H9 (cell line): ENCODE results near the gene CDK17. TPM values are rescaled to one million over a fixed set of nuclear protein-coding genes. Genes with fewer than 3 reads are reported as not detected.

ENCODE experiments used
- DNase-seq: peaks from one replicate; pipeline ENCODE4 v3.0.0-alpha.2; 2017
- H2AFZ ChIP-seq: one replicate; pipeline ENCODE4 v1.6.1; 2013; ENCODE audit warnings: mild to moderate bottlenecking, low read length, control low read depth, moderate library complexity
- H2AK5ac ChIP-seq: 2 replicates; pipeline ENCODE4 v1.6.1; 2013; ENCODE audit warnings: low read length, control low read depth, mixed read lengths; ENCODE audit not compliant: insufficient read length
- H2BK120ac ChIP-seq: one replicate; pipeline ENCODE4 v1.6.1; 2013; ENCODE audit warnings: low read depth, mild to moderate bottlenecking, low read length, control low read depth, inconsistent platforms; ENCODE audit not compliant: poor library complexity, severe bottlenecking
- H2BK12ac ChIP-seq: 2 replicates; pipeline ENCODE4 v1.6.1; 2013; ENCODE audit warnings: low read length, control low read depth, mixed read lengths, low read depth; ENCODE audit not compliant: insufficient read length
- H2BK15ac ChIP-seq: 2 replicates; pipeline ENCODE4 v1.6.1; 2013; ENCODE audit warnings: low read depth, low read length, control low read depth
- H2BK20ac ChIP-seq: one replicate; pipeline ENCODE4 v1.6.1; 2013; ENCODE audit warnings: low read depth, mild to moderate bottlenecking, low read length, control low read depth, inconsistent platforms; ENCODE audit not compliant: poor library complexity, severe bottlenecking
- H2BK5ac ChIP-seq: 2 replicates; pipeline ENCODE4 v1.6.1; 2013; ENCODE audit warnings: low read length, control low read depth, mixed read lengths; ENCODE audit not compliant: insufficient read length
- H3K14ac ChIP-seq: 2 replicates; pipeline ENCODE4 v1.6.1; 2013; ENCODE audit warnings: low read length, control low read depth; ENCODE audit not compliant: insufficient read depth
- H3K18ac ChIP-seq: 2 replicates; pipeline ENCODE4 v1.6.1; 2013; ENCODE audit warnings: low read depth, mild to moderate bottlenecking, mixed read lengths, low read length, control low read depth; ENCODE audit not compliant: insufficient read length
- H3K23ac ChIP-seq: 2 replicates; pipeline ENCODE4 v1.6.1; 2013; ENCODE audit warnings: low read length, control low read depth, mixed read lengths, low read depth; ENCODE audit not compliant: insufficient read length
- H3K23me2 ChIP-seq: 2 replicates; pipeline ENCODE4 v1.6.1; 2013; ENCODE audit warnings: low read depth, mild to moderate bottlenecking, mixed read lengths, low read length, control low read depth; ENCODE audit not compliant: insufficient read length, poor library complexity, severe bottlenecking
- H3K27ac ChIP-seq: 2 replicates; pipeline ENCODE4 v1.5.1; 2013; ENCODE audit warnings: low read length, control low read depth, mixed read lengths, low read depth; ENCODE audit not compliant: insufficient read length
- H3K27me3 ChIP-seq: 2 replicates; pipeline ENCODE4 v1.6.1; 2013; ENCODE audit warnings: low read length, control low read depth, inconsistent platforms; ENCODE audit not compliant: insufficient read depth
- H3K4ac ChIP-seq: 2 replicates; pipeline ENCODE4 v1.6.1; 2013; ENCODE audit warnings: low read depth, mild to moderate bottlenecking, control low read depth, inconsistent platforms, low read length, moderate library complexity
- H3K4me1 ChIP-seq: 2 replicates; pipeline ENCODE4 v1.6.1; 2013; ENCODE audit warnings: low read length, control low read depth, inconsistent platforms; ENCODE audit not compliant: insufficient read depth
- H3K4me2 ChIP-seq: 2 replicates; pipeline ENCODE4 v1.6.1; 2013; ENCODE audit warnings: low read length, control low read depth, mixed read lengths; ENCODE audit not compliant: insufficient read length, insufficient read depth
- H3K56ac ChIP-seq: 2 replicates; pipeline ENCODE4 v1.6.1; 2013; ENCODE audit warnings: low read depth, mild to moderate bottlenecking, mixed read lengths, low read length, control low read depth; ENCODE audit not compliant: insufficient read length
- H3K79me1 ChIP-seq: 2 replicates; pipeline ENCODE4 v1.6.1; 2013; ENCODE audit warnings: low read depth, mild to moderate bottlenecking, moderate library complexity, low read length, control low read depth, inconsistent platforms; ENCODE audit not compliant: insufficient read depth, poor library complexity, severe bottlenecking
- H3K79me2 ChIP-seq: 2 replicates; pipeline ENCODE4 v1.6.1; 2013; ENCODE audit warnings: low read length, control low read depth, inconsistent platforms; ENCODE audit not compliant: insufficient read depth
- H3K9ac ChIP-seq: 2 replicates; pipeline ENCODE4 v1.6.1; 2013; ENCODE audit warnings: low read length, control low read depth, mixed read lengths; ENCODE audit not compliant: insufficient read length; ENCODE audit errors: extremely low read depth
- H3K9me3 ChIP-seq: one replicate; pipeline ENCODE4 v1.6.1; 2013; ENCODE audit warnings: low read depth, low read length, inconsistent platforms; ENCODE audit not compliant: control insufficient read depth
- H3T11ph ChIP-seq: one replicate; pipeline ENCODE4 v1.6.1; 2013; ENCODE audit warnings: mild to moderate bottlenecking, low read length, control low read depth, inconsistent platforms
- H4K20me1 ChIP-seq: one replicate; pipeline ENCODE4 v1.6.1; 2013; ENCODE audit not compliant: control insufficient read depth, insufficient read length, insufficient read depth
- H4K5ac ChIP-seq: 2 replicates; pipeline ENCODE4 v1.6.1; 2013; ENCODE audit warnings: low read depth, mild to moderate bottlenecking, mixed read lengths, low read length, control low read depth; ENCODE audit not compliant: insufficient read length
- H4K8ac ChIP-seq: replicated peaks from 2 replicates; pipeline ENCODE4 v1.6.1; 2013; ENCODE audit warnings: low read length, control low read depth, mixed read lengths, low read depth; ENCODE audit not compliant: insufficient read length
- H4K91ac ChIP-seq: 2 replicates; pipeline ENCODE4 v1.6.1; 2013; ENCODE audit warnings: low read depth, mild to moderate bottlenecking, moderate library complexity, mixed read lengths, low read length, control low read depth; ENCODE audit not compliant: insufficient read length
- H3K27ac Mint-ChIP-seq, 3 experiments: 2 replicates in 2 of 3; 3 replicates in 1 of 3; pipeline ENCODE4 v1.8.0; 2020 to 2021; ENCODE audit warnings: mixed read lengths in 3 of 3, mild to moderate bottlenecking in 1 of 3, moderate library complexity in 1 of 3
- H3K27me3 Mint-ChIP-seq: 2 replicates; pipeline ENCODE4 v1.8.0; 2021; ENCODE audit warnings: low read depth, mild to moderate bottlenecking, moderate library complexity, mixed read lengths
- H3K36me3 Mint-ChIP-seq, 3 experiments: 2 replicates in 2 of 3; 3 replicates in 1 of 3; pipeline ENCODE4 v1.8.0; 2020 to 2021; ENCODE audit warnings: low read depth in 3 of 3, mixed read lengths in 3 of 3; ENCODE audit not compliant: insufficient read depth in 1 of 3
- H3K4me1 Mint-ChIP-seq, 2 experiments: 2 replicates each; pipeline ENCODE4 v1.8.0; 2020; ENCODE audit warnings: mixed read lengths in 2 of 2
- H3K4me3 Mint-ChIP-seq, 2 experiments: 2 replicates in 1 of 2; 3 replicates in 1 of 2; pipeline ENCODE4 v1.8.0; 2020 to 2021; ENCODE audit warnings: mild to moderate bottlenecking in 2 of 2, mixed read lengths in 2 of 2, moderate library complexity in 1 of 2
- H3K9me3 Mint-ChIP-seq, 2 experiments: 2 replicates in 1 of 2; 3 replicates in 1 of 2; pipeline ENCODE4 v1.8.0; 2020; ENCODE audit warnings: mild to moderate bottlenecking in 2 of 2, mixed read lengths in 2 of 2, moderate library complexity in 1 of 2
- CTCF ChIP-seq: fragments of 200-600 bp; sonication (generic); conservative IDR thresholded peaks from 3 replicates; pipeline ENCODE4 v1.8.0; 2021; ENCODE audit warnings: antibody characterized with exemption, mild to moderate bottlenecking
- WGBS: extraction: QIAGEN DNeasy Blood & Tissue Kit; methylation state at CpG from one replicate; pipeline ENCODE4 v1.1.7; 2013; ENCODE audit warnings: missing lambda C conversion rate, low lambda C conversion rate, mixed read lengths; ENCODE audit not compliant: insufficient read length; ENCODE audit errors: extremely low coverage; 5-methylcytosine and 5-hydroxymethylcytosine counted together
- total RNA-seq: library from RNA; stranded (reverse); gene quantifications from 2 replicates; pipeline ENCODE4 v1.2.1, GENCODE V29; 2021

CDK17 gene
- total RNA-seq, 1 experiment from 2014 or later: 28.8 TPM

GRCh38 chr12:96350982-96351381 is 49.3 kb downstream of the CDK17 start:
- WGBS: no CpG with 5 or more reads among the region's 1 CpG

More at GRCh38 chr12:96350982-96351381, 49.3 kb downstream of the CDK17 start:
- no peak overlapping the region for H3K9ac ChIP-seq
- H2BK12ac ChIP-seq: no peak overlapping the region
- DNase-seq: no peak
- Mint-ChIP-seq H3K4me3 (no peak overlapping the region), H3K9me3 (0 out of 5 replicates have a peak, but pooled peaks cover 0 to under 1% of the 10 kb centered on the region in 2 experiments), H3K36me3 (peaks cover 0 to under 1% (median 0%) of the 10 kb centered on the region in 3 experiments; a peak in 1 of 7 replicates), H3K4me1 (peaks cover 21 to 26% of the 10 kb centered on the region in 2 experiments), H3K27me3 (no peaks in the 10 kb centered on the region), H3K27ac (no peak overlapping the region; a peak in 1 of 7 replicates)
- no peak overlapping the region for H4K91ac ChIP-seq
- H4K20me1 ChIP-seq: no peaks in the 10 kb centered on the region
- H4K5ac ChIP-seq: no peak overlapping the region
- H2BK120ac ChIP-seq: no peak overlapping the region
- no peak overlapping the region for H2BK20ac ChIP-seq
- no peaks in the 10 kb centered on the region for H3K23me2 ChIP-seq
- no peak overlapping the region for H2BK5ac ChIP-seq
- H3K56ac ChIP-seq: no peak overlapping the region
- no peak overlapping the region for H3K23ac ChIP-seq
- peaks cover 2% of the 10 kb centered on the region; the same call in 1 of the 2 replicates for H3K79me2 ChIP-seq
- no peak overlapping the region for H3K4ac ChIP-seq
- TF ChIP-seq CTCF: no peak
- H3K9me3 ChIP-seq: no peaks in the 10 kb centered on the region
- H3K4me1 ChIP-seq: no peaks in the 10 kb centered on the region
- H4K8ac ChIP-seq: no peak overlapping the region
- no peak overlapping the region for H3K4me2 ChIP-seq
- no peak overlapping the region for H3T11ph ChIP-seq
- no peaks in the 10 kb centered on the region; the same call in 1 of the 2 replicates for H3K27me3 ChIP-seq
- no peak overlapping the region for H3K27ac ChIP-seq
- no peak overlapping the region for H2BK15ac ChIP-seq
- no peak overlapping the region for H3K18ac ChIP-seq
- no peaks in the 10 kb centered on the region for H3K79me1 ChIP-seq
- H2AFZ ChIP-seq: no peak overlapping the region
- no peak overlapping the region for H2AK5ac ChIP-seq
- H3K14ac ChIP-seq: no peak overlapping the region
